GM23248 (cell line): Measurements from ENCODE around the gene KRTAP10-11.
"Not testable (repeated sequence)": the region's sequence is repeated elsewhere in the genome, so short reads cannot be mapped to it uniquely, and the experiment has no call there.

Experiments used
- EZH2 ChIP-seq: fragments of 200-600 bp; sonication (generic); IDR thresholded peaks from 2 replicates; pipeline ENCODE4 v1.6.1; 2018; ENCODE audit warnings: antibody characterized with exemption, mild to moderate bottlenecking; ENCODE audit not compliant: insufficient read depth, poor library complexity, severe bottlenecking
- EZH2phosphoT487 ChIP-seq: fragments of 200-600 bp; sonication (generic); IDR thresholded peaks from 2 replicates; pipeline ENCODE4 v1.6.1; 2018; ENCODE audit warnings: antibody characterized with exemption, moderate library complexity, mild to moderate bottlenecking, low read depth; ENCODE audit not compliant: insufficient read depth

GRCh38 chr21:44600118-44600978, 45.9 kb upstream of the KRTAP10-11 start, which contains the start of gene KRTAP10-7:
- TF ChIP-seq EZH2, EZH2phosphoT487: not testable (repeated sequence)
